Frontal cortex (tissue), 4 donors: ENCODE results near the gene VPREB3. TPM values are rescaled to one million over a fixed set of nuclear protein-coding genes. Genes with fewer than 3 reads are reported as not detected.

Source experiments
- DNase-seq, 2 donors: peaks; one replicate each; pipeline ENCODE4 v3.0.0; 2012; ENCODE audit warnings: low spot score in 2 of 2
- FAIRE-seq: peaks from 2 replicates; lab custom pipeline; 2012; peaks lifted over from hg19 to GRCh38; lab: Jason Lieb, UNC
- total RNA-seq: library from RNA; depleted of rRNA; stranded (reverse); fragments of >200 nt; gene quantifications from one replicate; pipeline ENCODE4 v1.2.3, GENCODE V29; 2014
- donor health status: control.
- donor health status: control.
- donor health status: control.

Gene VPREB3
- total RNA-seq, 1 donor from 2014 or later = not detected

GRCh38 chr22:23767673-23768548 lies 13.7 kb upstream of the VPREB3 start, which contains the start of gene CHCHD10:
TSS of gene CHCHD10 (minus strand) at chr22:23767972. CDS start at chr22:23767874, 98 bp downstream.
- FAIRE-seq = no peak
- peak; percentile 93 for DNase-seq

- FAIRE-seq (no peak), DNase-seq (no peak)
Observed at GRCh38 chr22:23767303-23767672, 13.1 kb upstream of the VPREB3 start.

GRCh38 chr22:23764899-23765881 lies 11.0 kb upstream of the VPREB3 start:
- FAIRE-seq (no peak), DNase-seq (no peak)

GRCh38 chr22:23763954-23764353 lies 9.7 kb upstream of the VPREB3 start:
- FAIRE-seq = no peak
- DNase-seq = no peak

GRCh38 chr22:23763579-23763945 lies 9.3 kb upstream of the VPREB3 start:
- FAIRE-seq (no peak), DNase-seq (no peak)

GRCh38 chr22:23762842-23763578 lies 8.8 kb upstream of the VPREB3 start, which contains the start of gene C22orf15:
TSS of gene C22orf15 (plus strand) at chr22:23762990. CDS start at chr22:23763307, 317 bp downstream.
- FAIRE-seq (no peak), DNase-seq (no peak)

GRCh38 chr22:23760056-23760455 lies 5.8 kb upstream of the VPREB3 start:
- DNase-seq (no peak), FAIRE-seq (no peak)

GRCh38 chr22:23759566-23759965 lies 5.3 kb upstream of the VPREB3 start:
- no peak for FAIRE-seq
- DNase-seq = no peak

- FAIRE-seq = no peak
- DNase-seq = no peak
Observed at GRCh38 chr22:23756891-23757290, 2.7 kb upstream of the VPREB3 start.

GRCh38 chr22:23755711-23756110 lies 1.5 kb upstream of the VPREB3 start:
- no peak for DNase-seq
- no peak for FAIRE-seq

GRCh38 chr22:23754980-23755636 lies 883 bp upstream of the VPREB3 start:
- FAIRE-seq = no peak
- peak in 1 of 2 donors; percentile 63 for DNase-seq

GRCh38 chr22:23753385-23753784 lies 840 bp downstream of the VPREB3 start:
- FAIRE-seq = no peak

GRCh38 chr22:23752750-23753149 lies 1.5 kb downstream of the VPREB3 start:
- no peak for DNase-seq
- FAIRE-seq = no peak

More at GRCh38 chr22:23753385-23753784, 840 bp downstream of the VPREB3 start:
- DNase-seq = no peak

GRCh38 chr22:23752090-23752691 lies 2.0 kb downstream of the VPREB3 start:
- no peak for FAIRE-seq
- DNase-seq = no peak

- DNase-seq = peak in 1 of 2 donors; percentile 52
- no peak for FAIRE-seq
Observed at GRCh38 chr22:23751441-23751996, 2.7 kb downstream of the VPREB3 start.

GRCh38 chr22:23750714-23751440 lies 3.3 kb downstream of the VPREB3 start, which contains the start of gene ZNF70:
TSS of gene ZNF70 (minus strand) at chr22:23751112. CDS start at chr22:23745140, 5,972 bp downstream.
- FAIRE-seq = no peak
- peak; percentile 91 to 92 for DNase-seq

GRCh38 chr22:23750367-23750713 lies 3.9 kb downstream of the VPREB3 start:
- FAIRE-seq (no peak), DNase-seq (no peak)

- FAIRE-seq (no peak), DNase-seq (no peak)
Observed at GRCh38 chr22:23749841-23750301, 4.4 kb downstream of the VPREB3 start.
